GOT3 (cell line): ENCODE measurements around the gene DMD.

Experiments used
- DNase-seq: peaks from one replicate; lab custom pipeline; 2025; ENCODE audit warnings: mixed read lengths; lab: John Stamatoyannopoulos, UW

Gene DMD

GRCh38 chrX:31228415-31228832 is 1982.9 kb downstream of the DMD start:
- no peak for DNase-seq

- DNase-seq = no peak
Measured at GRCh38 chrX:31227250-31227649, 1984.1 kb downstream of the DMD start.

GRCh38 chrX:31225819-31226218 is 1985.5 kb downstream of the DMD start:
- no peak for DNase-seq

GRCh38 chrX:31224381-31225012 is 1986.9 kb downstream of the DMD start:
- no peak for DNase-seq

GRCh38 chrX:31223817-31224216 is 1987.5 kb downstream of the DMD start:
- no peak for DNase-seq

- no peak for DNase-seq
Measured at GRCh38 chrX:31222946-31223345, 1988.4 kb downstream of the DMD start.

GRCh38 chrX:31219174-31219573 is 1992.2 kb downstream of the DMD start:
- no peak for DNase-seq

DNA sequence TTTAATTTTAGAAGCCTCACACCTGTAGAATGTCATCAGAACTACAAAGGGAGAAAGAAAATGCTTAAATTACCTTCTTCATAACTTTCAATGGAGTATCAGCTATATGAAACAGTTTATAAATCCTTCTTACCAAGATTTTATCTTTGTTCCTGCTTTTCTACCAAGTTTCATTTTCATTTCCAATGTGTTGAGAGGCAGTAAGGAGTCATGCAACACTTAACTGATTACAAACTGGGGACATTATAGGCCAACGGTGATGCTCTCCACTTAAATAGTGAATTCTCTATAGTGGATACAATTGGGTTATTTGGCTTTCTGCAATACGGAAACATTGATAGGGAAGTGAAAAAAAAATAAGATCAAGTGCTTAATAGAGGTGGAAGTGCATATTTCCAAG is 1994.3 kb downstream of the DMD start:
- DNase-seq = no peak

DNA sequence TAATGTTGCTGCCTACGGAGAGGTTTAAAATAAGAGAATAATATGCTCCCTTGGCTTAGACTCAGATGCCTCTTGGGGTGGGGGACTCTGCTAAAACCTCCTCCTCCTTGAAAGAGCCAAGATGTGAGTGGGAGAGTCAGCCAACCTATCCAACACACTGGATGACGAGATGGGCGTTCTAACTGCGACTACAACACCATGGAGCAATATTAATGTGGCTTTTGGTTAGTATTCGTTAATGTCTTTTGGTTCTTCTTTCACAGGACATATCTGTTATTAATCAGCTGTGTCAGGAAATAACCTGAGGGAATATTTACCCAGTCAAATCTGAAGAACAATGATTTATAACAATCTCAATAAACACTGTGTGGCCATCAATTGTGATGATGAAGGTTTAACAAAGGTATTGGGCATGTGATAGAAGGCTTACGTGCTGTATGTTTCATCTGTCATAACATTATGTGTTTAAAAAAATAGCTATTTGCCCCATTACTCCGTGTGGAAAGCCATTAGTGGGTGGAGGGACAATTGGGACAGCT is 1996.0 kb downstream of the DMD start:
- DNase-seq = no peak

DNA sequence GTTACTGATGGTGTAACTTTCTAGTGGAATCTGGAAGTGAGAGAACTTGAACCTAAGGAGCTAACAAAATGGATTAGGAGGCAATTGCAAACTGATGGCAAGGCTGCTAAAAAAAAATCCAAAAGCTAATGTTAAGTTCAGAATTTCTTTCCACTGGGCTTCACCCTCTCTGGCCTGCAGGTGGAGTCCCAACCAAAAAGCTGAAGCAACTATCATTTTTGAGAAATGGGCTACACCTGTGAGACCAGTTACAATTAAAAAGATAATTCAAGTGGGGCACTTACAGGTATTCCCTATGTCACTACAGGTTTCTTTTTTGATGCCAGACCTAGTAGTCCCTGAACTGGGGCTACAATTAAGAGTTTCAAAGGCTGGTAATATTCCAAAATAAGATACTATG is 1997.4 kb downstream of the DMD start:
- DNase-seq = no peak

- no peak for DNase-seq
Measured at GRCh38 chrX:31212856-31213748, 1998.2 kb downstream of the DMD start.

DNA sequence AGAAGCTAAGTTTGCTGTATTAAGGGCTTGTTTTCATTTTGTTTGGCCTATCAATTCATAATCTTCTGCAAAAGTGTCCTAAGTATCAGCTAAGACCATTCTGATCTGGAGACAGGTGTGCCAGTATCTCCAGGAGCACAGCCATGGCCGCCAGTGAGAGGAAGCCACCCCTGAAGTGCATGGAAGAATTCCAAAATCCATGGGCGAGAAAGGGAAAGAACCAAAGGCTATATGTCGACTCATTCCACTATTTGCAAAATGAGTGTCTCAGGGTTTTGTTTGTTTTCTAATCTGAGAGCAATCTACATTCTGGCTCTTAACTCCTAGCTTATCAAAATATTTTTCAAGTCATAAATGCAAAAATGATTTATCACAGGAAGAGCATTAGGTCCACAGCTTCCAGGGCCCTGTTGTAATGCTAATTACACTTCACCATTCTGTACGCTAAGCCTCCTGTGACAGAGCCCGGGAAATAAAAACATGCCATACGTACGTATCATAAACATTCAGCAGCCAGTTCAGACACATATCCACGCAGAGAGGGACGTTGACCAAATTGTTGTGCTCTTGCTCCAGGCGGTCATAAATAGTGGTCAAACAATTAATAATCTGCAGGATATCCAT is 2002.2 kb downstream of the DMD start:
- DNase-seq = no peak

- DNase-seq = no peak
Measured at GRCh38 chrX:31201503-31201902, 2009.8 kb downstream of the DMD start.

GRCh38 chrX:31200430-31200829 is 2010.9 kb downstream of the DMD start:
- no peak for DNase-seq

DNA sequence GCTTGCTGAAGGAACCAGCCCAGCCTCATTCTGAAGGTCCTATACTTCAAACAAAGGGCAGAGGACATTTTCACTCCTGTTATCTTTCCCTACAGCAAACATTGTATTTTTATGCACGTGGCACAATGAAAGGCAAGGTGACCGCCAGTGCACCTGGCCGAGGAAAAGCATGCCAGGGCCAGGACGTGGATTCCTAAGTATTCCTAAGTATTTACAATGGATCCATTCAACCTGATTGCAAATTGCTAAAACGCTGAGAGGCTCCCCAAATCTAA is 2011.6 kb downstream of the DMD start:
- DNase-seq = no peak

GRCh38 chrX:31199056-31199839 is 2012.1 kb downstream of the DMD start:
- DNase-seq = no peak

GRCh38 chrX:31190221-31190975 is 2021.0 kb downstream of the DMD start:
- DNase-seq = no peak

DNA sequence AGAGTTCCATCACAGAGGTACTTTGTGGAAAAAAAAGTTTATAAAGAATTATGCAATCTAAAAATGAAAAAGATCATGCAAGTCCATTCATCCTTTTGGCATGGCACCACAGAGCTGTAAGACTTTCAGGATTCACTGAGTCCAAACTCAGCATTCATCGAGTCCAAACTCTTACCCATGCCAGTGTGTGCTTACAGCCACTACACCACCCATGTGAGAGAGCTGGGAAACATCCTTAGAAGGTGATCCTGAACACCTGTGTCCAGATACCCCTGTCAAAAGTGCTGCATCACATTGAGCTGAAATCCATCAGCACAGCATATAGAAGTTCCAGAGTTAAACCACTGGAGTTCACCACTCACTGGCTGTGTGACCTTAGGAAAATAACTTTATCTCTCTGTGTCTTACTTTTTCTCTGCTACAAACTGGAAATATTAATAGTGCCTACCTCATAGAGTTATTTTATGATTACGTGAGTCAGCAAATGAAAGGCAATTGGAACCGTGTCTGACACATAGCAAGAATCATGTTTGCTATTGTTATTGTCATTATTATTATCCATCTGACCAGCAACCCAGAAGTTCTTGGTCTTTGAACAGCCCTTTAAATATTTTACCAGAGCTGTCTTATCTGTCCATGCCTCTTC is 2024.5 kb downstream of the DMD start:
- DNase-seq = no peak

- no peak for DNase-seq
Measured at GRCh38 chrX:31185884-31186283, 2025.5 kb downstream of the DMD start.

DNA sequence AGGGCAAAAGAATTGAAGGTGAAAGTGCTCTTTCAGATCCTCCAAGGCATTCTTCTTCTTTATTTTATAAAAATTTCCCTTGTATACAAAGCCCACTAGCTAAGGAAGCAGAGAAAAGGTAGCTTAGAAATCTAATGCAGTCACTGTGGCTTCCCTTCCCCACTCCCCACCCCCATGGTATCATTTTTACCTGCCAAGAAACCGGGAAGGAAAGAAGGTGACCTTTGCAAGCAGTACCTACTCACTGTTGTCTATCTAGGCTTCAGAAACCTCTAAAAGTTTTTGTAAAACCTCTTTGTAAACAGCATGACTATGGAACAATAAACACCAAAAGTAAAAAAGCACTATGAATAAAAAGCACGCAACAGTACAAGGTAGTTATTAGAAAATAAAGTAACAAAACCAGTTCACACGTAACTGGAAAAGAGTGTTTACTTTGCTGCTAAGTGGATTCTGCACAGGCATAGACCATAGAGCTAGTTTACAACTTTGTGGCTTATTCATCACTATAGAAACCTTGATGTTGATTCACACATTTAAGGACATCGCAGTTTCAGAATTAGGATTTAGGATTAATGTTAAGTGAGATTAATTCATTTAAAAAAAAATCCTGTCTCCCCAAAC is 2029.9 kb downstream of the DMD start:
- no peak for DNase-seq
